ENCODE data around the gene SYT11. TPM values are rescaled to one million over a fixed set of nuclear protein-coding genes. Genes with fewer than 3 reads are reported as not detected.

Gene SYT11
- total and polyA plus RNA-seq, 2 of the 8 experiments (the other 6 are each of a cell fraction or from before 2014, with no cell fraction given) = 7.2 to 9.6 TPM

DNA sequence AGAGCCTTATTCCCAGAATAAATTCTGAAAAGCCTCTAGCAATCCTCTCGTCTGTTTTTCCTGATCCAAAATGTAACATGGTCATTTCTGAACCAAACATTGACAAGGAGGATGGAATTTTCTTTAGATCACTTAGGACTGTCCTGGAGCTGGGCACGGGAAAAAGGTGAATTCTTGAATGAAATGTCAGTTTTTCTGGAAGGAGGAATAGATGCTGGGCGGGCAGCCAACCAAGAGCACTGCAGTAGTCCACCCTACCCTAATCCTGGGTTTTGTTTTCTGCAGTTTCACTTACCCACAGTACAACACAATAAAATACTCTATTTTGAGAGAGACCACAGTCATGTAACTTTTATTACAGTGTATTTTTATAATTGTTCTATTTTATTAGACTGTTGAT lies 30.9 kb downstream of the SYT11 start:
- Histone ChIP-seq H3K27ac (ENCODE audit: low read depth, low read length) (no peak overlapping the region), H2BK120ac (replicated peaks; ENCODE audit: low read depth, low read length) (no peak overlapping the region), H4K5ac (ENCODE audit: insufficient read length, low read depth, low read length) (no peak overlapping the region), H3K9ac (replicated peaks in 1 of 4; ENCODE audit: extremely low read depth in 1 of 4, low read depth in 3 of 4, low read length in 3 of 4) (no peak overlapping the region), H2BK20ac (ENCODE audit: low read length) (no peak overlapping the region), H3K23ac (ENCODE audit: insufficient read length) (no peak overlapping the region), H3K56ac (replicated peaks; ENCODE audit: insufficient read length, low read depth, low read length) (no peak overlapping the region), H3K79me1 (ENCODE audit: low read depth, low read length) (no peaks in the 10 kb centered on the region), H2BK12ac (ENCODE audit: low read depth, low read length) (no peak overlapping the region), H2AFZ (ENCODE audit: low read length) (no peak overlapping the region), H2BK5ac (ENCODE audit: low read depth, low read length) (no peak overlapping the region), H3K4me3 (ENCODE audit: extremely low read depth in 1 of 4, insufficient read depth in 2 of 4, low read depth in 3 of 4, low read length in 4 of 4) (no peak overlapping the region), H3K9me3 (ENCODE audit: insufficient read depth in 2 of 2, low read depth in 1 of 2, low read length in 1 of 2) (no peaks in the 10 kb centered on the region), H3K18ac (ENCODE audit: extremely low read depth, low read length) (no peak overlapping the region), H3K4me1 (replicated peaks in 1 of 4; ENCODE audit: control insufficient read depth in 3 of 4, insufficient read depth in 4 of 4, low read length in 3 of 4) (no peaks in the 10 kb centered on the region), H3K14ac (ENCODE audit: insufficient read length) (no peak overlapping the region), H3K79me2 (ENCODE audit: control insufficient read depth in 1 of 2, insufficient read depth in 2 of 2, low read length in 2 of 2) (no peaks in the 10 kb centered on the region), H4K20me1 (replicated peaks in 1 of 2; ENCODE audit: control insufficient read depth in 1 of 2, insufficient read depth in 2 of 2, low read length in 2 of 2) (no peaks in the 10 kb centered on the region), H4K91ac (replicated peaks; ENCODE audit: insufficient read length, low read length) (no peak overlapping the region), H3K36me3 (ENCODE audit: control insufficient read depth in 2 of 4, insufficient read depth in 4 of 4, low read length in 3 of 4) (no peaks in the 10 kb centered on the region), H3K4ac (replicated peaks; ENCODE audit: insufficient read length, low read depth, low read length) (no peak overlapping the region), H4K8ac (ENCODE audit: extremely low read depth, insufficient read depth, low read length) (no peak overlapping the region), H3K4me2 (ENCODE audit: insufficient read depth in 1 of 2, low read depth in 2 of 2, low read length in 2 of 2) (no peak overlapping the region), H3K27me3 (replicated peaks in 1 of 4; ENCODE audit: control insufficient read depth in 3 of 4, extremely low read depth in 1 of 4, insufficient read depth in 3 of 4, low read length in 3 of 4) (no peaks in the 10 kb centered on the region), H3K23me2 (ENCODE audit: low read depth, low read length) (no peaks in the 10 kb centered on the region), H2BK15ac (ENCODE audit: low read length) (no peak overlapping the region), H2AK5ac (ENCODE audit: low read depth, low read length) (no peak overlapping the region)
- no peak for TF ChIP-seq POLR2AphosphoS5 (IDR thresholded peaks at IDR 0.05; ENCODE audit: low read depth, low read length)
- TF ChIP-seq BACH1 (IDR thresholded peaks at IDR 0.05; ENCODE audit: low read length) = no peak
- no peak for TF ChIP-seq TAF1 (IDR thresholded peaks at IDR 0.05; ENCODE audit: low read depth, low read length)
- TF ChIP-seq POLR2A (IDR thresholded peaks at IDR 0.05; ENCODE audit: control extremely low read depth in 1 of 2, low read depth in 2 of 2, low read length in 2 of 2) = no peak
- TF ChIP-seq EP300 (IDR thresholded peaks at IDR 0.05; ENCODE audit: borderline replicate concordance in 1 of 2, low read depth in 2 of 2, low read length in 2 of 2) = no peak
- TF ChIP-seq GABPA (IDR thresholded peaks at IDR 0.05; ENCODE audit: borderline replicate concordance, insufficient read depth, low read length) = no peak
- no peak for TF ChIP-seq USF2 (IDR thresholded peaks at IDR 0.05; ENCODE audit: low read length)
- no peak for TF ChIP-seq TAF7 (optimal IDR thresholded peaks at IDR 0.05; ENCODE audit: borderline replicate concordance, low read depth, low read length)
- FAIRE-seq = no peak
- POLR2A ChIA-PET (ENCODE audit: partially characterized antibody) = interaction anchor here (2.2 kb wide), 1 partner anchor 30 kb away, joined by 6 read pairs; the partner anchor contains the start of gene SYT11
- CTCF ChIA-PET (ENCODE audit: partially characterized antibody) = interaction anchor here (0.6 kb wide), 1 partner anchor 64 kb away, joined by 3 read pairs; no protein-coding TSS in a partner anchor
- DNase-seq (ENCODE audit: low read depth in 1 of 2, low spot score in 2 of 2) = no peak
- WGBS, 2 experiments (ENCODE audit: extremely low coverage in 1 of 2, insufficient coverage in 1 of 2, insufficient read length in 1 of 2, insufficient replicate concordance in 2 of 2, low coverage in 1 of 2, low lambda C conversion rate in 2 of 2, missing lambda C conversion rate in 1 of 2) = 55% methylated on average over 3 of the region's 3 CpGs; no CpG with 5 or more reads in 1 of the 2 experiments
